HFFc6 (cell line): ENCODE results near the gene SNX6. TPM values are rescaled to one million over a fixed set of nuclear protein-coding genes. Genes with fewer than 3 reads are reported as not detected.
"Not testable (repeated sequence)": the region's sequence is repeated elsewhere in the genome, so short reads cannot be mapped to it uniquely, and the experiment has no call there.

ENCODE experiments used
- DNase-seq: peaks from one replicate; pipeline ENCODE4 v3.0.0-alpha.2; 2018
- H3K27ac Mint-ChIP-seq: 2 replicates; pipeline ENCODE4 v1.8.0; 2020; ENCODE audit warnings: mild to moderate bottlenecking, mixed read lengths
- H3K27me3 Mint-ChIP-seq: 2 replicates; pipeline ENCODE4 v1.8.0; 2021; ENCODE audit warnings: mild to moderate bottlenecking, moderate library complexity, mixed read lengths; ENCODE audit not compliant: insufficient read depth
- H3K36me3 Mint-ChIP-seq: 2 replicates; pipeline ENCODE4 v1.8.0; 2021; ENCODE audit warnings: low read depth, mixed read lengths
- H3K4me1 Mint-ChIP-seq: 2 replicates; pipeline ENCODE4 v1.8.0; 2020; ENCODE audit warnings: low read depth, mixed read lengths
- H3K4me3 Mint-ChIP-seq: 2 replicates; pipeline ENCODE4 v1.8.0; 2020; ENCODE audit warnings: mild to moderate bottlenecking, moderate library complexity, mixed read lengths
- H3K9me3 Mint-ChIP-seq: 2 replicates; pipeline ENCODE4 v1.8.0; 2020; ENCODE audit warnings: mild to moderate bottlenecking, mixed read lengths
- total RNA-seq, 6 experiments: library from RNA; stranded (reverse); fragmentation: NEBNext Ultra II Directional; extraction: Animal tissue kit (Norgen Biotek cat#: 25700); gene quantifications; 2 replicates in 1 of 6; 3 replicates in 5 of 6; pipeline ENCODE4 v1.2.3, GENCODE V29; 2021
- TF ChIP-seq, protein P1 (sequence below): fragments of 200-600 bp; sonication (generic); IDR thresholded peaks from 2 replicates; pipeline ENCODE4 v1.5.0; 2021; ENCODE audit warnings: antibody characterized with exemption, mild to moderate bottlenecking

SNX6 gene
- total RNA-seq, 6 experiments from 2014 or later, result 117 to 138 (median 130) TPM

DNA sequence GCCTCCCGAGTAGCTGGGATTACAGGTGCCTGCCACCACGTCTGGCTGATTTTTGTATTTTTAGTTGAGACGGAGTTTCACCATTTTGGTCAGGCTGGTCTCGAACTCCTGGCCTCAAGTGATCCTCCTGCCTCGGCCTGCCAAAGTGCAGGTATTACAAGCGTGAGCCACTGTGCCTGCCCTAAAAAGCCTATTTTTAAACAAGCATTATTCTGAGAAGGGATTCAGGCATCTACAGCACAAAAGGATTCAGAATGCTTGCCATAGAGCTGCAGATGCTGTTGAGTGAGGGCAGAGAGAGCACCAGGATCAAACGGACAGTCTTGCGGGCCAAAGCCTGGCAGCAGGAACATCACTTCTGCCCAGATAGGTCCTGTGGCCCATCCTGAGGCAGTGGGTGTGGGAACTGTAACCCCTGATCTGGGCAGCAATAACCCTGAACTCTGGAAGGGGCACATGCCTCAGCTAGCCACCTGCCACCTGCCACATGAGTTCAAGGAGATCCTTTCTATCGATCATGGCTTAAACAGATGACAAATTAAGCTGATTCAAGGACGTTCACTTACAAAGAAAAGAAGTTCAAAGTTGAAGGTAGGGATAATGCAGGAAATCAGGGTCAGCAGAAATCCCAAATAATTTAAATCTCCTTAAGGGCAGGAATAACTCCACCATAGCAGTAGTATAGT lies 16.8 kb upstream of the SNX6 start:
- DNase-seq, result no peak
- peaks cover 5% of the 10 kb centered on the region for H3K9me3 Mint-ChIP-seq
- H3K4me3 Mint-ChIP-seq, result no peak overlapping the region
- no peaks in the 10 kb centered on the region; the same call in none of the 2 replicates for H3K27me3 Mint-ChIP-seq
- peaks cover 31% of the 10 kb centered on the region for H3K4me1 Mint-ChIP-seq
- no peak overlapping the region for H3K27ac Mint-ChIP-seq
- TF ChIP-seq, protein P1, sequence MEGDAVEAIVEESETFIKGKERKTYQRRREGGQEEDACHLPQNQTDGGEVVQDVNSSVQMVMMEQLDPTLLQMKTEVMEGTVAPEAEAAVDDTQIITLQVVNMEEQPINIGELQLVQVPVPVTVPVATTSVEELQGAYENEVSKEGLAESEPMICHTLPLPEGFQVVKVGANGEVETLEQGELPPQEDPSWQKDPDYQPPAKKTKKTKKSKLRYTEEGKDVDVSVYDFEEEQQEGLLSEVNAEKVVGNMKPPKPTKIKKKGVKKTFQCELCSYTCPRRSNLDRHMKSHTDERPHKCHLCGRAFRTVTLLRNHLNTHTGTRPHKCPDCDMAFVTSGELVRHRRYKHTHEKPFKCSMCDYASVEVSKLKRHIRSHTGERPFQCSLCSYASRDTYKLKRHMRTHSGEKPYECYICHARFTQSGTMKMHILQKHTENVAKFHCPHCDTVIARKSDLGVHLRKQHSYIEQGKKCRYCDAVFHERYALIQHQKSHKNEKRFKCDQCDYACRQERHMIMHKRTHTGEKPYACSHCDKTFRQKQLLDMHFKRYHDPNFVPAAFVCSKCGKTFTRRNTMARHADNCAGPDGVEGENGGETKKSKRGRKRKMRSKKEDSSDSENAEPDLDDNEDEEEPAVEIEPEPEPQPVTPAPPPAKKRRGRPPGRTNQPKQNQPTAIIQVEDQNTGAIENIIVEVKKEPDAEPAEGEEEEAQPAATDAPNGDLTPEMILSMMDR, result no peak
- peaks cover 17% of the 10 kb centered on the region; the same call in 1 of the 2 replicates for H3K36me3 Mint-ChIP-seq

DNA sequence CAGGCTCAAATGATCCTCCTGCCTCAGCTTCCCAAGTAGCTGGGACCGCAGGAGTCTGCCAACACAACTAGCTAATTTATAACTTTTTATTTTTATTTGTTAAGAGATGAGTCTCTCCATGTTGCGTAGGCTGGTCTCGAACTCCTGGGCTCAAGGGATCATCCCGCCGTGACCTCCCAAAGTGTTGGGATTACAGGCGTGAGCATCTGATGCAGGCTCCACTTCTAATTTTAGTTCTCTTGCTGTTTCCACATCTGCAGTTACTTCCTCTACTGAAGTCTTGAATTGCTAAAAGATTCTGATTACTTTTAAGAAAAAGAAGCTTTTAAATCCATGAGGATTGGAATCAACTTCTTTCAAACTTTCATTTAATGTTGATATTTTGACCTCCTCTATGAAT lies 13.4 kb upstream of the SNX6 start:
- H3K27ac Mint-ChIP-seq, result no peak overlapping the region
- TF ChIP-seq, protein P1, result no peak
- H3K27me3 Mint-ChIP-seq, result no peaks in the 10 kb centered on the region; the same call in 1 of the 2 replicates
- H3K36me3 Mint-ChIP-seq, result peaks cover 18% of the 10 kb centered on the region
- peaks cover 16% of the 10 kb centered on the region for H3K4me1 Mint-ChIP-seq
- H3K4me3 Mint-ChIP-seq, result no peak overlapping the region
- no peaks in the 10 kb centered on the region for H3K9me3 Mint-ChIP-seq
- DNase-seq, result no peak

DNA sequence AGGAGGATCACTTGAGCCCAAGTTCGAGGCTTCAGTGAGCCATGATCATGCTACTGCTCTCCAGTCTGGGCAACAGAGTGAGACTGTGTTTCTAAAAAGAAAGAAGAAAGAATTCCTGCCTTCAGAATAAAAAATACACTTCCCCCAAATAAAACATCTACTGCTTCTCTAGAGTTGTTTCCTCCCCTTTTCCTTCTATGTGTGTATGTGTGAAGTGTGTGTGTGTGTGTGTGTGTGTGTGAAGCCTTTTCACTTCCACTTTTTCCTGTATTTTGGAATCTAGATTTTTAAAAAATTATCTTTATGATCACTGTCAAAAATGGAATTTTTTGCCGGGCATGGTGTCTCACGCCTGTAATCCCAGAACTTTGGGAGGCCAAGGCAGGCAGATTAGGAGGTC lies 12.6 kb upstream of the SNX6 start:
- Mint-ChIP-seq H3K36me3 (peaks cover 19% of the 10 kb centered on the region), H3K27ac (no peak overlapping the region; the same call in 1 of the 2 replicates)

GRCh38 chr14:34640826-34641225 lies 10.9 kb upstream of the SNX6 start:
- peaks cover 16% of the 10 kb centered on the region for H3K4me1 Mint-ChIP-seq

More for the DNA sequence above, 12.6 kb upstream of the SNX6 start:
- Mint-ChIP-seq H3K27me3 (no peaks in the 10 kb centered on the region), H3K4me3 (no peak overlapping the region), H3K9me3 (no peaks in the 10 kb centered on the region), H3K4me1 (peaks cover 16% of the 10 kb centered on the region)
- TF ChIP-seq, protein P1, result no peak
- DNase-seq, result no peak

DNA sequence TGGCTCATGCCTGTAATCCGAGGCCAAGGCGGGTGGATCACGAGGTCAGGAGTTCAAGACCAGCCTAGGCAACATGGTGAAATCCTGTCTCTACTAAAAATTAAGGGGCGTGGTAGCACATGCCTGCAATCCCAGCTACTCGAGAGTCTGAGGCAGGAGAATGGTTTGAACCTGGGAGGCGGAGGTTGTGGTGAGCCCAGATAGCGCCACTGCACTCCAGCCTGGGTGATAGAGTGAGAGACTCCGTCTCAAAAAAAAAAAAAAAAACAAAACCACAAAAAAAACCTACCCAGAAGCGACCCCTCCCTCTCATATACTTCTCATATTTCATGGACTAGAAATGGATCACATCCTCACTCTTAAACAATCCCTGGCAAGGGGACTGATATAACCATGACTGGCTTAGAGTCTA lies 4.4 kb upstream of the SNX6 start:
- H3K4me3 Mint-ChIP-seq, H3K27me3 Mint-ChIP-seq: not testable (repeated sequence)

More at GRCh38 chr14:34640826-34641225, 10.9 kb upstream of the SNX6 start:
- no peaks in the 10 kb centered on the region for H3K9me3 Mint-ChIP-seq
- peaks cover 21% of the 10 kb centered on the region for H3K36me3 Mint-ChIP-seq
- H3K4me3 Mint-ChIP-seq, result no peak overlapping the region
- DNase-seq, result no peak
- TF ChIP-seq, protein P1, result no peak
- no peak overlapping the region for H3K27ac Mint-ChIP-seq
- H3K27me3 Mint-ChIP-seq, result no peaks in the 10 kb centered on the region

GRCh38 chr14:34633742-34634141 lies 3.8 kb upstream of the SNX6 start:
- no peak overlapping the region for H3K27ac Mint-ChIP-seq
- H3K4me1 Mint-ChIP-seq, result peaks cover 10% of the 10 kb centered on the region
- no peak for DNase-seq
- H3K36me3 Mint-ChIP-seq, result peaks cover 48% of the 10 kb centered on the region
- peaks cover 5% of the 10 kb centered on the region; the same call in 1 of the 2 replicates for H3K9me3 Mint-ChIP-seq
- TF ChIP-seq, protein P1, result no peak
- no peaks in the 10 kb centered on the region; the same call in 1 of the 2 replicates for H3K27me3 Mint-ChIP-seq
- no peak overlapping the region for H3K4me3 Mint-ChIP-seq

More for the DNA sequence above, 4.4 kb upstream of the SNX6 start:
- DNase-seq, H3K9me3 Mint-ChIP-seq, H3K4me1 Mint-ChIP-seq, H3K27ac Mint-ChIP-seq: not testable (repeated sequence)
- H3K36me3 Mint-ChIP-seq, result peaks cover 43% of the 10 kb centered on the region
